Keratinocyte (primary cell): ENCODE data around the gene TENM4.

Experiments
- CTCF ChIP-seq, 3 experiments: IDR thresholded peaks in 1 of 3; conservative IDR thresholded peaks in 1 of 3; optimal IDR thresholded peaks in 1 of 3; 2 replicates in 2 of 3; 3 replicates in 1 of 3; pipeline versions ENCODE3 to v1.5.1; 2011; ENCODE audit warnings: low read length in 3 of 3, mild to moderate bottlenecking in 3 of 3, moderate library complexity in 2 of 3, control low read depth in 1 of 3, inconsistent platforms in 1 of 3; ENCODE audit not compliant: insufficient read depth in 2 of 3; ENCODE audit errors: extremely low read depth in 1 of 3
- EZH2 ChIP-seq: IDR thresholded peaks from one replicate; pipeline ENCODE4 v1.6.1; 2012; ENCODE audit warnings: inconsistent platforms, mild to moderate bottlenecking, low read length, moderate library complexity

- TF ChIP-seq CTCF (optimal IDR thresholded peaks at IDR 0.05 in 1 of 3, IDR thresholded peaks at IDR 0.05 in 1 of 3, conservative IDR thresholded peaks at IDR 0.05 in 1 of 3; ENCODE audit: extremely low read depth in 1 of 3, insufficient read depth in 2 of 3, low read length in 3 of 3) (peak; percentile 79 to 90 (median 88)), EZH2 (no peak)
Observed at GRCh38 chr11:79400717-79401330, 40.0 kb downstream of the TENM4 start.
